ENCODE data around the gene SYT13.

Gene SYT13

GRCh38 chr11:45333001-45333971 is 47.1 kb upstream of the SYT13 start:
- Histone ChIP-seq H3K36me3 (replicated peaks; ENCODE audit: low read depth, low read length) (no peaks in the 10 kb centered on the region), H3K79me2 (ENCODE audit: low read length) (no peaks in the 10 kb centered on the region), H3K27ac (ENCODE audit: low read length) (no peak overlapping the region), H2AFZ (ENCODE audit: low read depth, low read length) (peak overlapping the region; percentile 99), H3K9me3 (ENCODE audit: insufficient read depth, low read length) (no peaks in the 10 kb centered on the region), H3K9ac (ENCODE audit: low read length) (no peak overlapping the region; the same call in 1 of the 2 replicates), H3K4me2 (ENCODE audit: low read length) (peak overlapping the region; percentile 85), H3K4me1 (ENCODE audit: low read length) (peaks cover 7% of the 10 kb centered on the region; the same call in 1 of the 2 replicates), H3K4me3 (ENCODE audit: low read length) (peak overlapping the region; percentile 62), H4K20me1 (ENCODE audit: insufficient read depth, low read length) (no peaks in the 10 kb centered on the region), H3K27me3 (ENCODE audit: low read depth, low read length) (peaks cover 17% of the 10 kb centered on the region)
- no peak for TF ChIP-seq CTCF (IDR thresholded peaks at IDR 0.05; ENCODE audit: low read depth, low read length)
- no peak for TF ChIP-seq EZH2phosphoT487 (IDR thresholded peaks at IDR 0.05; ENCODE audit: low read depth)

- Histone ChIP-seq H3K27ac (ENCODE audit: low read length) (no peak overlapping the region), H3K4me1 (ENCODE audit: low read length) (peaks cover 7% of the 10 kb centered on the region; the same call in 1 of the 2 replicates), H3K4me2 (ENCODE audit: low read length) (peak overlapping the region; percentile 85), H3K27me3 (ENCODE audit: low read depth, low read length) (peaks cover 22% of the 10 kb centered on the region), H3K4me3 (ENCODE audit: low read length) (peak overlapping the region; percentile 62), H3K9me3 (ENCODE audit: insufficient read depth, low read length) (peaks cover 3% of the 10 kb centered on the region), H3K79me2 (ENCODE audit: low read length) (no peaks in the 10 kb centered on the region), H4K20me1 (ENCODE audit: insufficient read depth, low read length) (no peaks in the 10 kb centered on the region), H2AFZ (ENCODE audit: low read depth, low read length) (peak overlapping the region; percentile 99), H3K36me3 (replicated peaks; ENCODE audit: low read depth, low read length) (peaks cover 3% of the 10 kb centered on the region), H3K9ac (ENCODE audit: low read length) (peak overlapping the region; percentile 12; the same call in 1 of the 2 replicates)
- TF ChIP-seq CTCF (IDR thresholded peaks at IDR 0.05; ENCODE audit: low read depth, low read length) (peak; percentile 62), EZH2phosphoT487 (IDR thresholded peaks at IDR 0.05; ENCODE audit: low read depth) (no peak)
These were observed 46.3 kb upstream of the SYT13 start for GRCh38 chr11:45332276-45332934.

- peaks cover 28% of the 10 kb centered on the region for H3K27me3 ChIP-seq (ENCODE audit: low read depth, low read length)
- H3K4me2 ChIP-seq (ENCODE audit: low read length) = peak overlapping the region; percentile 85
- H3K4me1 ChIP-seq (ENCODE audit: low read length) = peaks cover 7% of the 10 kb centered on the region; the same call in 1 of the 2 replicates
- no peaks in the 10 kb centered on the region for H4K20me1 ChIP-seq (ENCODE audit: insufficient read depth, low read length)
- H3K4me3 ChIP-seq (ENCODE audit: low read length) = no peak overlapping the region
- H3K9me3 ChIP-seq (ENCODE audit: insufficient read depth, low read length) = peaks cover 8% of the 10 kb centered on the region
- no peak overlapping the region for H3K27ac ChIP-seq (ENCODE audit: low read length)
- H3K36me3 ChIP-seq (replicated peaks; ENCODE audit: low read depth, low read length) = peaks cover 4% of the 10 kb centered on the region
- TF ChIP-seq CTCF (IDR thresholded peaks at IDR 0.05; ENCODE audit: low read depth, low read length) = no peak
- TF ChIP-seq EZH2phosphoT487 (IDR thresholded peaks at IDR 0.05; ENCODE audit: low read depth) = no peak
- H2AFZ ChIP-seq (ENCODE audit: low read depth, low read length) = no peak overlapping the region
- H3K9ac ChIP-seq (ENCODE audit: low read length) = no peak overlapping the region
- no peaks in the 10 kb centered on the region for H3K79me2 ChIP-seq (ENCODE audit: low read length)
These were observed 45.7 kb upstream of the SYT13 start for GRCh38 chr11:45331839-45332238.

GRCh38 chr11:45328726-45329125 is 42.6 kb upstream of the SYT13 start:
- Histone ChIP-seq H4K20me1 (ENCODE audit: insufficient read depth, low read length) (no peaks in the 10 kb centered on the region), H3K36me3 (replicated peaks; ENCODE audit: low read depth, low read length) (peaks cover 4% of the 10 kb centered on the region), H2AFZ (ENCODE audit: low read depth, low read length) (no peak overlapping the region), H3K4me1 (ENCODE audit: low read length) (peaks cover 7% of the 10 kb centered on the region; the same call in 1 of the 2 replicates), H3K9ac (ENCODE audit: low read length) (no peak overlapping the region), H3K9me3 (ENCODE audit: insufficient read depth, low read length) (peaks cover 11% of the 10 kb centered on the region), H3K4me3 (ENCODE audit: low read length) (no peak overlapping the region), H3K27me3 (ENCODE audit: low read depth, low read length) (peaks cover 41% of the 10 kb centered on the region), H3K4me2 (ENCODE audit: low read length) (no peak overlapping the region), H3K27ac (ENCODE audit: low read length) (no peak overlapping the region), H3K79me2 (ENCODE audit: low read length) (no peaks in the 10 kb centered on the region)
- TF ChIP-seq EZH2phosphoT487 (IDR thresholded peaks at IDR 0.05; ENCODE audit: low read depth) = no peak
- no peak for TF ChIP-seq CTCF (IDR thresholded peaks at IDR 0.05; ENCODE audit: low read depth, low read length)

Data from OCI-LY3 (cell line).